ENCODE measurements around the gene PRAMEF17.
"Not testable (repeated sequence)": the region's sequence is repeated elsewhere in the genome, so short reads cannot be mapped to it uniquely, and the experiment has no call there.

The PRAMEF17 gene

DNA sequence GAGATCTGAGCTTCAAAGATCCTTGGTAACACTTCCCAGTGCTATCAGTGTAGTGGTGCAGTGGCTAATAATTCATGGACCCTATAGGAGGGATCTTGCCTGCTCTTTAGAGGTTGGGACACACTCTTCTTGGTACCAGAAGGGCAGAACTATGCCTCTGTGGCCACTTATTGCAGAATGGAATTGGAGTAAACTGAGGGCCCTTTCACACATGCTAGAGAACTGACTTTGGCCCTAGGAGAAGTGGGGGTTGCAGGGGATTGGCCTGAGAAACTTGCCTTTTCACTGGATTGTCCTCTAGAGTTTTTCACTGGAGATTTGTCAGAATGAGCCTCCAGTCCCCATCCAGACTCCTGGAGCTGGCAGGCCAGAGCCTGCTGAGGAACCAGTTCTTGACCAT lies at the start of gene PRAMEF17:
PRAMEF17 (plus strand) TSS at position 301 of the 400 bp plus-strand sequence; CDS start at position 327, 26 bp downstream.
- DNase-seq: not testable (repeated sequence)

GRCh38 chr1:13342496-13342895 lies 46.9 kb upstream of the PRAMEF17 start:
- not testable (repeated sequence) for DNase-seq

GRCh38 chr1:13347034-13347433 lies 42.4 kb upstream of the PRAMEF17 start, which contains the start of gene PRAMEF14:
PRAMEF14 (minus strand) TSS chr1:13347134; CDS start chr1:13345314, 1,820 bp downstream.
- DNase-seq: not testable (repeated sequence)

GRCh38 chr1:13353476-13353875 lies 36.0 kb upstream of the PRAMEF17 start:
- DNase-seq: not testable (repeated sequence)

DNA sequence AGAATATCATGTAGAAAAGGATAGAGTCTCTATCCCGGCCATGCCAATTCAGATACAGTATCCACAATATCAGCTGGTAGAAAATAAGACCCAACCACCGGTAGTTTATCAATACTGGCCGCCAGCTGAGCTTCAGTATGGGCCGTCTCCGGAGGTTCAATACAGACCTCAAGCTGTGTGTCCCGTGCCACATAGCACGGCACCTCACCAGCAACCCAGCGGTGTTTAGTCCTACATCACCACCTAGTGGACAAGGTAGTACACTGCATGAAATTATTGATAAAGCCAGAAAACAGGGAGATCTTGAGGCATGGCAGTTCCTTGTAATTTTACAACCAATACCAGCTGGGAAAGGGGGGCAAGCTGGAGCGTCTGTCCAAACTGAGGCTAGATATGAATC lies 35.0 kb upstream of the PRAMEF17 start:
- not testable (repeated sequence) for DNase-seq

DNA sequence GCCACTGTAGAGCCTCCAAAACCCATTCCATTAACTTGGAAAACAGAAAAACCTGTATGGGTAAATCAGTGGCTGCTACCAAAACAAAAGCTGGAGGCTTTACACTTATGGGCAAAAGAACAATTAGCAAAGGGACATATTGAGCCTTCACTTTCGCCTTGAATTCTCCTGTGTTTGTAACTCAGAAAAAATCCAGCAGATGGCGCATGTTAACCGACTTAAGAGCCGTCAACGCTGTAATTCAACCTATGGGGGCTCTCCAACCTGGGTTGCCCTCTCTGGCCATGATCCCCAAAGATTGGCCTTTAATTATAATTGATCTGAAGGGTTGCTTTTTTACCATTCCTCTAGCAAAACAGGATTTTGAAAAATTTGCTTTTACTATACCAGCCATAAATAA lies 32.7 kb upstream of the PRAMEF17 start:
- not testable (repeated sequence) for DNase-seq

DNA sequence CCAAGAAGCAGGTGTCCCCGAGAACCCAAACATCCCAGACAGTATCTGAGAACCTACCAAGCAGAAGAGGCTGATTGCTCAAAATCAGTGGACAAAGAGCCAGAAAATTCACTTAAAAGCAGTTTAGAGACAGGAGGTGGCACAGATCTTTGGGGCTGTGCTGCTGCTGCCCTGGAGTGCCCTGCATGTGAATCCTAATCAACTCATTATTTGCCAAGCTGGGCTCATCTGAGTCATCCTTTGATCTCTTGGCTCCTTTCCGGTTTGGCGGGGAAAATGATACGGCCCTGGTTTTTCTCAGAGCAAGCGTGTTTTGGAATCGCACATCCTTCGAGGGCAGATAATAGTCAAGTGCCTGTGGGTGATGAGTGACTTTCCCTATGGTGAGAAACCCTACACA lies 27.1 kb upstream of the PRAMEF17 start:
- not testable (repeated sequence) for DNase-seq

GRCh38 chr1:13364928-13365327 lies 24.5 kb upstream of the PRAMEF17 start:
- DNase-seq: not testable (repeated sequence)

- not testable (repeated sequence) for DNase-seq
These were observed 22.9 kb upstream of the PRAMEF17 start for GRCh38 chr1:13366536-13366935.

DNA sequence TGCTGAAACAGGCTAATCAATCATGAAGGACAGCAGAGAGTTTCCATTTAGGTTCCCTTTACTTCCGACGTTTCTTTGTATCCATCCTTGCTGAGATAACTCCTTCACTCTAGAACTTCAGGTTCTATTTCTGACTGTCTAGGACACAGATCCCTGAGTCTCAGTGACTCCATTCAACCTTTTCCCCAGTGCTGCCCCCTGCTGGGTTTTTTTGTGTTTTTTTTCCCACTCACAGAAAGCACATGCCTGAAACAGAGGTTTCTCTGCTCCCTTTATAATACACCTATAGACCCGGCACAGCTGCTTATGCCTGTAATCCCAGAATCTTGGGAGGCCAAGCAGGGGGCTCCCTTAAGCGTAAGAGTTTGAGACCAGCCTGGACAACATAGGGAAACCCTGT lies 20.9 kb upstream of the PRAMEF17 start:
- DNase-seq: not testable (repeated sequence)

- not testable (repeated sequence) for DNase-seq
These were observed 10.4 kb upstream of the PRAMEF17 start for GRCh38 chr1:13378983-13379382.

DNA sequence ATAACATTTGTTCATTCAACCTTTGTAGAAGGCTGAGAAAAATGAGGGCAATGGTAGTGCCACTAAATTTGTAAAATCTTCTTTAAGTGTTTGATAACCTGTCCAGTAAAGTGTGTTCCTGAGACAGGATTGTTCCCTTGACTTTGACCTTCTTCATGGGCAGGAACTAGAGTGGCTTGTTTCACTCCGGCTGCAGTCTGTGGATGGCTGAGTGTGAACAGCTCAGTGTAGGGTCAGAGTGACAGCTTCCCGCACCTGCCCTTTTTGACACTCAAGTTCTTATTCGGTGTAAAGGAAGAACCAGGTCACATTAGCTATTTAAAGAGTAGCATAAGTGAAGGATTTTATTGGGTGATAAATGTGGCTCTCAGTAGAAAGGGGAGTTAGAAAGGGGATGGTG lies 9.1 kb upstream of the PRAMEF17 start:
- not testable (repeated sequence) for DNase-seq

GRCh38 chr1:13393004-13393403 lies 3.6 kb downstream of the PRAMEF17 start:
- not testable (repeated sequence) for DNase-seq

DNA sequence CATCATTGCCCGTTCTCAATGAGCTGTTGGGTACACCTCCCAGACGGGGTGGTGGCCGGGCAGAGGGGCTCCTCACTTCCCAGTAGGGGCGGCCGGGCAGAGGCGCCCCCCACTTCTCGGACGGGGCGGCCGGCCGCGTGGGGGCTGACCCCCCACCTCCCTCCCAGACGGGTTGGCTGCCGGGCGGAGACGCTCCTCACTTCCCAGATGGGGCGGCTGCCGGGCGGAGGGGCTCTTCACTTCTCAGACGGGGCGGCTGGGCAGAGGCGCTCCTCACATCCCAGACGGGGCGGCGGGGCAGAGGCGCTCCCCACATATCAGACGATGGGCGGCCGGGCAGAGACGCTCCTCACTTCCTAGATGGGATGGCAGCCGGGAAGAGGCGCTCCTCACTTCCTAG lies 5.3 kb downstream of the PRAMEF17 start:
- DNase-seq: not testable (repeated sequence)

DNA sequence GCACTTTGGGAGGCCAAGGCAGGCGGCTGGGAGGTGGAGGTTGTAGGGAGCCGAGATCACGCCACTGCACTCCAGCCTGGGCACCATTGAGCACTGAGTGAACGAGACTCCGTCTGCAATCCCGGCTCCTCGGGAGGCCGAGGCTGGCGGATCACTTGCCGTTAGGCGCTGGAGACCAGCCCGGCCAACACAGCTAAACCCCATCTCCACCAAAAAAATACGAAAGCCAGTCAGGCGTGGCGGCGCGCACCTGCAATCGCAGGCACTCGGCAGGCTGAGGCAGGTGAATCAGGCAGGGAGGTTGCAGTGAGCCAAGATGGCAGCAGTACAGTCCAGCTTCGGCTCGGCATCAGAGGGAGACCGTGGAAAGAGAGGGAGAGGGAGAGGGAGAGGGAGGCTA lies 5.9 kb downstream of the PRAMEF17 start:
- not testable (repeated sequence) for DNase-seq

GRCh38 chr1:13407811-13408210 lies 18.4 kb downstream of the PRAMEF17 start:
- no peak for DNase-seq

DNA sequence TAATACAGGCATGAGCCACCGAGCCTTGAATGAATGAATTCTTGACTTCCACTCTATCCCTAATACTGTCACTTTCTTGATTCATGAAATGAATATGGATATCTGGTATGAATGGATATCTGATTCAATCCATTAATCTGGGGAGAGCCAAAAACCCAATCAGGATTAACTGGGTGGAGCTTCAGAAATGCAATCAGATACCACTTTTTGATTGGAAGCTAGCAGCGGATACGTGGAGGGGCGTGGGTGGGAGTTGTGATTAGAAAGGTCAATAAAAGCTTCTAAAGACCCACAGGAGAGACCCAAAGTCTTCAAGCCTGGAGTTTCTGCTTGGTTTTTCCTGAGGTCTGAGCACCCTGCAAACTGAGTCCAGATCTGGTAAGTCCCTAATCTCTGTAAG lies 20.7 kb downstream of the PRAMEF17 start, which contains the start of gene PRAMEF20:
PRAMEF20 (plus strand) TSS at position 301 of the 400 bp plus-strand sequence. CDS start 5,905 bp downstream, outside the sequence.
- not testable (repeated sequence) for DNase-seq

DNA sequence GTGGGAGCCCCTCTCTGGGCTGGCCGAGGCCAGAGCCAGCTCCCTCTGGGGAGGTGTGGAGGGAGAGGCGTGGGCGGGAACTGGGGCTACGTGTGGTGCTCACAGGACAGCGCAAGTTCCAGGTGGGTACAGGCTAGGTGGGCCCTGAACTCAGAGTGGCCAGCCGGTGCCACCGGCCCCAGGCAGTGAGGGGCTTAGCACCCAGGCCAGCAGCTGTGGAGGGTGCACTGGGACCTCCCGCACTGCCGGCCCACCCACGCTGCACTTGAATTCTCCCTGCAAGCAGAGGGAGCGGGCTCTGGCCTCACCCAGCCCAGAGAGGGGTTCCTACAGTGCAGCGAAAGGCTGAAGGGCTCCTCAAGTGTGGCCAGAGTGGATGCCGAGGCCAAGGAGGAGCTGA lies 41.1 kb downstream of the PRAMEF17 start:
- DNase-seq: no peak

DNA sequence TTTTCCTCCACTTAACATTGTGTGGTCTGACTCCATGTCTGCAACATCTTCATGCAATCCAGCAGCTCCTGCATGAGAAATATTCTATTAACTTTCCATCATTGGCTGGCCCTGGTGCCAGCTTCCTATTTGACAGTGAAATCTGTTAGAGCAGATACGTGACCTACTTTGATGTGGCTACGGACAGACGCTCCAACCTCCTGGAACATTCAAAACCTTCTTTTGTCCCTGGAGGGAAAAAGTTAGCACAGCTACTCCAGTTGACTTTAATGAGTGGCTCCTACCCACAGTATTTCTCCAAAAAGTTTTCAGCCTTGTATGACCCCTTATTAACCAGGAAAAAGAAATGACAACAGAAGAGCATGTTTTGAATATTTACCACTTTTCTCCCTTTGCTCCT lies 42.8 kb downstream of the PRAMEF17 start:
- DNase-seq: no peak

- not testable (repeated sequence) for DNase-seq
These were observed 44.4 kb downstream of the PRAMEF17 start for GRCh38 chr1:13433694-13434358.

GRCh38 chr1:13435458-13435857 lies 46.0 kb downstream of the PRAMEF17 start:
- DNase-seq: no peak

- DNase-seq: not testable (repeated sequence)
These were observed 49.8 kb downstream of the PRAMEF17 start for GRCh38 chr1:13439104-13439783.
